ENCODE results near the gene POLD3. TPM values are rescaled to one million over a fixed set of nuclear protein-coding genes. Genes with fewer than 3 reads are reported as not detected.

POLD3 gene
- total RNA-seq, 2 donors from 2014 or later, result 9.3 to 13.8 TPM

DNA sequence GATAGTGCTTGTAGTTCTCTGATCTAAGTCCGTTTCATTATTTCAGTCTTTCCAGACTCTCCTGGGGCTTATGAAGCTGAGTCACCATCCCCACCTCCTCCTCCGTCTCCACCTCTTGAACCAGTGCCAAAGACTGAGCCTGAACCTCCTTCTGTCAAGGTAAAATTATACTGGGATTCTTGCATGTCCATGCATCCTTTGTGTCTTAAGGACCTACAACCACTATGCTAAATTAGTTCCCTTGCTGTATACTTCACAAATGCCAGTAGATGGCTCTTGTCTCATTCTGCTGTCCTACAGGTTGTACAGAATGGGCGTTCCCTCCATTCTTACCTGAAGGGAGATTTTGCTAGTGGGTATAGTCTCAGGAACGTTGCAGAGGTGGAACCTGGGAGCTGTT, 42.2 kb downstream of the POLD3 start:
- peak; percentile 73 for ATAC-seq
- no peaks in the 10 kb centered on the region for H3K27me3 ChIP-seq
- intact Hi-C loops (cut with DNase I), result no loop called here

DNA sequence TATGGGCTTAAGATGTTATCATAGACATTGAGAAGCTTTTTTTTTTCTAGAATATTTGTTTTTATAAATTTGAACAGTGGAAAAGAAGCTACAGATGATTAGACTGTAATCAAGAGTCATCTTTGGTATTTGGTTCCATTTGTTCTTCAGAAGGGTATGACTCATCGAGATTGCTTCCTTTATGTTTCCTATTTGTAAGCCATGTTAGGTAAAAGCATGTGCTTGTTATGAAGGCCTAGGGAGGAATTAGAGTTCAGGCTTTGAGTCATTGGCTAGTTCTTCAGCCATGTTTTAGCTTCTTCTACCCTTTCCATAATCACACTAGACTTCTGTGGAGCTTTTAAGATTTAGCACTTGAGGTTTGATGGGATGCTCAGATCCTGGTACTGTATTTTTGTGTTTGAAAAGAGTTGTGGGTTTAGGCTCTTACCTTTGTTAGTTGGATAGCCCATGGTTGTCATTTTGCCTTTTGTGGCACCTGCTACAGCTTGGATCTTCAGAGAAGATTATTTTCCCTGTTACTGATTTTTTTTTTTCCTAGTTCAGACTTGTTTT, 44.3 kb downstream of the POLD3 start:
- Histone ChIP-seq H3K36me3 (replicated peaks in 1 of 2; ENCODE audit: insufficient read depth in 1 of 2, low read depth in 2 of 2) (peaks cover 0 to 14% of the 10 kb centered on the region in 2 donors), H3K9me3 (no peaks in the 10 kb centered on the region), H3K4me1 (no peaks in the 10 kb centered on the region), H3K4me3 (no peak overlapping the region), H3K27ac (no peak overlapping the region), H3K27me3 (no peaks in the 10 kb centered on the region)
- intact Hi-C loops (cut with DNase I), result no loop called here
- TF ChIP-seq CTCF (IDR thresholded peaks at IDR 0.05) (no peak), POLR2A (IDR thresholded peaks at IDR 0.05) (no peak)
- WGBS, 2 donors, result 77 to 81% methylated on average over 1 of the region's 1 CpG
- no peak for ATAC-seq
- DNase-seq, result no peak

More for the DNA sequence above, 42.2 kb downstream of the POLD3 start:
- no peak overlapping the region for H3K4me3 ChIP-seq
- H3K4me1 ChIP-seq, result no peaks in the 10 kb centered on the region
- WGBS, 2 donors, result 34 to 44% methylated on average over 4 of the region's 4 CpGs
- no peaks in the 10 kb centered on the region for H3K9me3 ChIP-seq
- peaks cover 0 to 7% of the 10 kb centered on the region in 2 donors for H3K36me3 ChIP-seq (replicated peaks in 1 of 2; ENCODE audit: insufficient read depth in 1 of 2, low read depth in 2 of 2)
- TF ChIP-seq CTCF (IDR thresholded peaks at IDR 0.05), result peak; percentile 4 to 59 (median 50)
- TF ChIP-seq POLR2A (IDR thresholded peaks at IDR 0.05), result no peak
- peak in 3 of 4 donors; percentile 6 to 40 (median 16) for DNase-seq
- no peak overlapping the region for H3K27ac ChIP-seq

GRCh38 chr11:74637700-74638099, 45.3 kb downstream of the POLD3 start:
- no peak overlapping the region for H3K27ac ChIP-seq
- no peaks in the 10 kb centered on the region for H3K27me3 ChIP-seq
- H3K4me3 ChIP-seq, result no peak overlapping the region
- TF ChIP-seq CTCF (IDR thresholded peaks at IDR 0.05) (no peak), POLR2A (IDR thresholded peaks at IDR 0.05) (no peak)
- intact Hi-C loops (cut with DNase I), result no loop called here
- peaks cover 0 to 16% of the 10 kb centered on the region in 2 donors for H3K36me3 ChIP-seq (replicated peaks in 1 of 2; ENCODE audit: insufficient read depth in 1 of 2, low read depth in 2 of 2)
- no peaks in the 10 kb centered on the region for H3K9me3 ChIP-seq
- H3K4me1 ChIP-seq, result no peaks in the 10 kb centered on the region
- WGBS, 2 donors, result 68 to 75% methylated on average over 1 of the region's 1 CpG
- no peak for DNase-seq
- no peak for ATAC-seq

DNA sequence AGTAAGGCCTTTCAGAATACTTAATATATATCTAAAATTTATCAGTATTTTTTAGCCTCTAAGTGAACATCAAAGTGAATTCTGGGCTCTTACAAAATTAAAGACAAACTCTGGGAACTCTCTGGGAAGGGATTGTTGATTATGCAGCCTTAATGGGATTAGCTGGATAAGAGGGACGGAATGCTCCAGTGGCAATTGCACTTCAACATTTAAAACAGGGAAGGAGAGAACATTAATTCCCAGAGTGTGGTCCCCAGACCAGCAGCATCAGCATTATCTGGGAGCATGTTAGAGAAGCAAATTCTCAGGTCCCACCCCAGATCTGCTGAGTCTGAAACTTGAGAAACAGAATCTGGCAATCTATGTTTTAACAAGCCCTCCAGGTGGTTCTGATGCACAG, 46.5 kb downstream of the POLD3 start:
- DNase-seq (no peak), ATAC-seq (no peak)
- Histone ChIP-seq H3K36me3 (replicated peaks in 1 of 2; ENCODE audit: insufficient read depth in 1 of 2, low read depth in 2 of 2) (peaks cover 0 to 16% of the 10 kb centered on the region in 2 donors), H3K9me3 (no peaks in the 10 kb centered on the region), H3K27me3 (no peaks in the 10 kb centered on the region), H3K27ac (peak overlapping the region in 1 of 4 donors; percentile 5), H3K4me1 (no peaks in the 10 kb centered on the region), H3K4me3 (no peak overlapping the region)
- intact Hi-C loops (cut with DNase I), result no loop called here
- TF ChIP-seq POLR2A (IDR thresholded peaks at IDR 0.05), result no peak
- TF ChIP-seq CTCF (IDR thresholded peaks at IDR 0.05), result no peak
- 50 to 92% methylated on average over 1 of the region's 1 CpG for whole genome bisulfite sequencing, 2 donors

DNA sequence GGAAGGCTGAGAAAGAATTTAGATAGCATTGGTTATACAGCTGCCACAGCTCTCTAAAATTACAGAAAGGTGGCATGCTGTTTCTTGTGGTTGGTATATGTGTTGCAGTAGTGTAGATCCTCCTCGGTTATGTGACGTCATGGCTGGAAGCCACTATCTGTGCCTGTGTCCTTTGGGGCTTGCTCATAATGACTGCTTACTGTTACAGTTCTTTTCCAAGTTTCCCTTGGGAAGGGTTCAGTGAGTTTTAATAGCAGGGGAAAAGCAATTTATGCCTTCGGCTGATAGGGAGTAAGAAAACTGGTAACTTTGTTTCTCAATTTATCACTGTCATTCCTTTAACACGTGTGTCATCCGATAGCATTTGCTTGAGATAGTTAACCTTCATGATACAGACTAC, 47.2 kb downstream of the POLD3 start:
- H3K27ac ChIP-seq, result peak overlapping the region in 1 of 4 donors; percentile 5
- no peak overlapping the region for H3K4me3 ChIP-seq
- H3K36me3 ChIP-seq (replicated peaks in 1 of 2; ENCODE audit: insufficient read depth in 1 of 2, low read depth in 2 of 2), result peaks cover 0 to 16% of the 10 kb centered on the region in 2 donors
- peak; percentile 21 for ATAC-seq
- WGBS, 2 donors, result 36 to 73% methylated on average over 5 of the region's 5 CpGs
- no peaks in the 10 kb centered on the region for H3K9me3 ChIP-seq
- intact Hi-C loops (cut with DNase I), result no loop called here
- H3K4me1 ChIP-seq, result no peaks in the 10 kb centered on the region
- H3K27me3 ChIP-seq, result no peaks in the 10 kb centered on the region
- TF ChIP-seq CTCF (IDR thresholded peaks at IDR 0.05), result no peak
- TF ChIP-seq POLR2A (IDR thresholded peaks at IDR 0.05), result no peak
- DNase-seq, result peak in 3 of 4 donors; percentile 19 to 38 (median 33)

Measured in body of pancreas (tissue), 4 donors.